ENCODE measurements around the gene NR3C2.
"Not testable (repeated sequence)": the region's sequence is repeated elsewhere in the genome, so short reads cannot be mapped to it uniquely, and the experiment has no call there.

NR3C2 gene

DNA sequence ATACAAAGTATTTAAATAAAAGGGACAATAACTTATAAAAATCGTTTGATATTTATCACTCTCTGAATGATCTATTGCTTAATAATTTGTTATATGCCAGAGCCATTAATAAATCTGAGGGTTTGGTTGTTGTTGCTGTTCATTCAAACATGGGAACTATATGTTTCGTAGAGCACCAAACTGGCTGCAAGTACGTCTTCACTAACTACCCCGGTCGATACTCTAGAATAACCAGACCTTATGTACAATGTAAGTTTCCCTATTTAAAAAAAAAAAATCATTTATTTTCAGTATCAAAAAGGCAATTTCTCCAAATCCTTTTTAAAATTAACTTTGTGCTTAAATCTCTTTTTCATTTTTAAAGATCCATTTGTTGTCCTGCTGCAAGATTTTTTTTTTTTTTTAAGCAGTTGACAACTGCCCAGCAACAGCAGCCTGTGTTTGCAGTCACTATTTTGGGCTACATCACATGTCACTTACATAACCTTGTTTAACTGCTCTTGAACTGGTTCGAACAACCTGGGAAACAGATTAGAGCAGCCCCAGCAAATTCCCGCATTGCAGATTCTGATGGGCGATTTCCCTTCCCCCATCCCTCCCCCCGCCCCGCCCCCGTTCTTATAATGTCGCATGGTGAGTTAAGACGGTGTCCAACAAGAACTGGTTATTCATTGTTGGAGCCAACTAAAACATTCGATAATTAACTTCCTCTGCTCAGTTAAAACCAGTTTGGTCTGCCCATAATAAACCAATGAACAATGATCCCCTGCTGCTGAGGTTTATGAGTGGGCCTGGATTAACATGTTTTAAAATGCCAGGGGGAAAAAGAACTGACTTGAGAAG is 238.9 kb downstream of the NR3C2 start:
- ATAC-seq: no peak
- no peak for TF ChIP-seq GLIS3 (CRISPR knock-in tag; IDR thresholded peaks at IDR 0.05)
- no peak for TF ChIP-seq TOX (CRISPR knock-in tag; IDR thresholded peaks at IDR 0.05; ENCODE audit: borderline replicate concordance)

DNA sequence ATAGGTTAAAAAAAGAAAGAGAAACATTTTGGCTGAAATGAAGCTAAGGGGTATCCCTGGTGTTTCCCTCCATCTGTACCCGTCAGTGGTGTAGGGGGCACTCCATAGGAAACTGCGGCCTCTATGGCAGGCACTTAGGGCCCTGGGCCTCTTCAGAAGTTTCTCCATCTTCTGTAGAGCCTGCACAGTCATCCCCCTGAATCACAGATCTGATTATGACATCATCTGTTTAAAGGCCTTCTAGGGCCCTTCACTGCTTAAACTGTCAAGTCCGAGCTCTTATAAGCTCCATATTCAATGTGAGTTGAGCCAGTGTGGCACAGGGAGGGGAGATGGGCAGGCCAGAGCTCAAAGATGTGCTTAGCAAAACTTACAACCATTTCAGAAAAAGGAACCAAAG is 241.3 kb downstream of the NR3C2 start:
- no peak for ATAC-seq

DNA sequence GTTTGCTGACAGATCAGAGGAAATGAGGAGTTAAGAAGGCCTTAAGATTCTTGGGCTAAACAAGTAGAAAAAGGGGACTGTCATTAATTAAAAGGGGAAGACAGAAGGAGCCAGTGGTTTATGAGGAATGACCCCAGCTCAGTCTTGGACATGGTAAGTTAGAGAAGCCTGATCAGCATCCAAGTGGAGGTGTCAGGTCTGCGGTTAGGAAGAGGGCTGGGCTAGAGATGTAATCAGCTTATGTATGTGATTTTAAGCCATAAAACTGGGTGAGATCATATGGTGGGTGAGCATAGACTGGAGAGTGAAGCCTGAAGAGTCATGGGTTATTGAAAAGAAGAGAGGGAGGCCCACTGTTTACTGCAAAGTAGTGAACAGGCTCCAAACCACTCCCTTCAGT is 246.1 kb downstream of the NR3C2 start:
- TF ChIP-seq BACH2 (CRISPR knock-in tag; IDR thresholded peaks at IDR 0.05; ENCODE audit: borderline replicate concordance) (no peak), ZNF70 (CRISPR knock-in tag; IDR thresholded peaks at IDR 0.05) (no peak), TOX (CRISPR knock-in tag; IDR thresholded peaks at IDR 0.05; ENCODE audit: borderline replicate concordance) (no peak), RARB (CRISPR knock-in tag; IDR thresholded peaks at IDR 0.05) (no peak), ISL1 (CRISPR knock-in tag; IDR thresholded peaks at IDR 0.05) (no peak)
- ATAC-seq: no peak

More for the DNA sequence above, 241.3 kb downstream of the NR3C2 start:
- TF ChIP-seq ZFP3 (CRISPR knock-in tag; IDR thresholded peaks at IDR 0.05): no peak
- no peak for TF ChIP-seq OSR1 (CRISPR knock-in tag; IDR thresholded peaks at IDR 0.05)
- no peak for TF ChIP-seq ARNTL (CRISPR knock-in tag; IDR thresholded peaks at IDR 0.05; ENCODE audit: borderline replicate concordance, low read depth)
- no peak for TF ChIP-seq PPARA (CRISPR knock-in tag; IDR thresholded peaks at IDR 0.05; ENCODE audit: borderline replicate concordance)
- no peak for TF ChIP-seq TOX (CRISPR knock-in tag; IDR thresholded peaks at IDR 0.05; ENCODE audit: borderline replicate concordance)
- TF ChIP-seq, protein P1, sequence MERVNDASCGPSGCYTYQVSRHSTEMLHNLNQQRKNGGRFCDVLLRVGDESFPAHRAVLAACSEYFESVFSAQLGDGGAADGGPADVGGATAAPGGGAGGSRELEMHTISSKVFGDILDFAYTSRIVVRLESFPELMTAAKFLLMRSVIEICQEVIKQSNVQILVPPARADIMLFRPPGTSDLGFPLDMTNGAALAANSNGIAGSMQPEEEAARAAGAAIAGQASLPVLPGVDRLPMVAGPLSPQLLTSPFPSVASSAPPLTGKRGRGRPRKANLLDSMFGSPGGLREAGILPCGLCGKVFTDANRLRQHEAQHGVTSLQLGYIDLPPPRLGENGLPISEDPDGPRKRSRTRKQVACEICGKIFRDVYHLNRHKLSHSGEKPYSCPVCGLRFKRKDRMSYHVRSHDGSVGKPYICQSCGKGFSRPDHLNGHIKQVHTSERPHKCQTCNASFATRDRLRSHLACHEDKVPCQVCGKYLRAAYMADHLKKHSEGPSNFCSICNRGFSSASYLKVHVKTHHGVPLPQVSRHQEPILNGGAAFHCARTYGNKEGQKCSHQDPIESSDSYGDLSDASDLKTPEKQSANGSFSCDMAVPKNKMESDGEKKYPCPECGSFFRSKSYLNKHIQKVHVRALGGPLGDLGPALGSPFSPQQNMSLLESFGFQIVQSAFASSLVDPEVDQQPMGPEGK (CRISPR knock-in tag; IDR thresholded peaks at IDR 0.05; ENCODE audit: borderline replicate concordance): no peak
- TF ChIP-seq ISL1 (CRISPR knock-in tag; IDR thresholded peaks at IDR 0.05): no peak
- TF ChIP-seq CSDC2 (CRISPR knock-in tag; IDR thresholded peaks at IDR 0.05): no peak
- TF ChIP-seq BACH2 (CRISPR knock-in tag; IDR thresholded peaks at IDR 0.05; ENCODE audit: borderline replicate concordance): no peak
- TF ChIP-seq ZNF70 (CRISPR knock-in tag; IDR thresholded peaks at IDR 0.05): no peak
- no peak for TF ChIP-seq RARB (CRISPR knock-in tag; IDR thresholded peaks at IDR 0.05)
- TF ChIP-seq ZC3H10 (CRISPR knock-in tag; IDR thresholded peaks at IDR 0.05): no peak
- TF ChIP-seq, protein P2, sequence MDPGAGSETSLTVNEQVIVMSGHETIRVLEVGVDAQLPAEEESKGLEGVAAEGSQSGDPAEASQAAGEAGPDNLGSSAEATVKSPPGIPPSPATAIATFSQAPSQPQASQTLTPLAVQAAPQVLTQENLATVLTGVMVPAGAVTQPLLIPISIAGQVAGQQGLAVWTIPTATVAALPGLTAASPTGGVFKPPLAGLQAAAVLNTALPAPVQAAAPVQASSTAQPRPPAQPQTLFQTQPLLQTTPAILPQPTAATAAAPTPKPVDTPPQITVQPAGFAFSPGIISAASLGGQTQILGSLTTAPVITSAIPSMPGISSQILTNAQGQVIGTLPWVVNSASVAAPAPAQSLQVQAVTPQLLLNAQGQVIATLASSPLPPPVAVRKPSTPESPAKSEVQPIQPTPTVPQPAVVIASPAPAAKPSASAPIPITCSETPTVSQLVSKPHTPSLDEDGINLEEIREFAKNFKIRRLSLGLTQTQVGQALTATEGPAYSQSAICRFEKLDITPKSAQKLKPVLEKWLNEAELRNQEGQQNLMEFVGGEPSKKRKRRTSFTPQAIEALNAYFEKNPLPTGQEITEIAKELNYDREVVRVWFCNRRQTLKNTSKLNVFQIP (CRISPR knock-in tag; IDR thresholded peaks at IDR 0.05; ENCODE audit: borderline replicate concordance, low read depth): no peak

DNA sequence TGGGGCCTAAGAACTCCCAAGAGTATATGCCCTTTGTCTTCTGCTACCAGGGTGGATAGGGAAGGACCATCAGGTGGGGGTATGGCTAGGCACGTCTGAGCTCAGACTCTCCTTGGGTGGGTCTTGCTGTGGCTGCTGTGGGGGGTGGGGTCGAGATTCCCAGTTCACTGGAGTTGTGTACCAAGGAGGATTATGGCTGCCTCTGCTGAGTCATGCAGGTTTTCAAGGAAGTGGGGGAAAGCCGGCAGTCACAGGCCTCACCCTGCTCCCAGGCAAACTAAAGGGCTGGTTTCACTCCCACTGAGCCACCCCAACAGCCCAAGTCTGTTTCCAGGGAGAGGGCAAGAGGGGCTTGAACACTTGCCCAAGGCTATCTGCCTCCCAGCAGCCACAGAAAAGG is 249.7 kb downstream of the NR3C2 start:
- ATAC-seq: no peak
- TF ChIP-seq BACH2 (CRISPR knock-in tag; IDR thresholded peaks at IDR 0.05; ENCODE audit: borderline replicate concordance) (no peak), ZFP30 (CRISPR knock-in tag; IDR thresholded peaks at IDR 0.05) (no peak), SNAI2 (CRISPR knock-in tag; IDR thresholded peaks at IDR 0.05) (no peak), TCF4 (CRISPR knock-in tag; IDR thresholded peaks at IDR 0.05; ENCODE audit: borderline replicate concordance) (no peak), ZNF8 (CRISPR knock-in tag; IDR thresholded peaks at IDR 0.05) (no peak), GLIS3 (CRISPR knock-in tag; IDR thresholded peaks at IDR 0.05) (no peak)
- TF ChIP-seq, protein P2 (CRISPR knock-in tag; IDR thresholded peaks at IDR 0.05; ENCODE audit: borderline replicate concordance, low read depth): no peak
- TF ChIP-seq, protein P3, sequence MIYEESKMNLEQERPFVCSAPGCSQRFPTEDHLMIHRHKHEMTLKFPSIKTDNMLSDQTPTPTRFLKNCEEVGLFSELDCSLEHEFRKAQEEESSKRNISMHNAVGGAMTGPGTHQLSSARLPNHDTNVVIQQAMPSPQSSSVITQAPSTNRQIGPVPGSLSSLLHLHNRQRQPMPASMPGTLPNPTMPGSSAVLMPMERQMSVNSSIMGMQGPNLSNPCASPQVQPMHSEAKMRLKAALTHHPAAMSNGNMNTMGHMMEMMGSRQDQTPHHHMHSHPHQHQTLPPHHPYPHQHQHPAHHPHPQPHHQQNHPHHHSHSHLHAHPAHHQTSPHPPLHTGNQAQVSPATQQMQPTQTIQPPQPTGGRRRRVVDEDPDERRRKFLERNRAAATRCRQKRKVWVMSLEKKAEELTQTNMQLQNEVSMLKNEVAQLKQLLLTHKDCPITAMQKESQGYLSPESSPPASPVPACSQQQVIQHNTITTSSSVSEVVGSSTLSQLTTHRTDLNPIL (CRISPR knock-in tag; IDR thresholded peaks at IDR 0.05; ENCODE audit: low read depth): no peak

DNA sequence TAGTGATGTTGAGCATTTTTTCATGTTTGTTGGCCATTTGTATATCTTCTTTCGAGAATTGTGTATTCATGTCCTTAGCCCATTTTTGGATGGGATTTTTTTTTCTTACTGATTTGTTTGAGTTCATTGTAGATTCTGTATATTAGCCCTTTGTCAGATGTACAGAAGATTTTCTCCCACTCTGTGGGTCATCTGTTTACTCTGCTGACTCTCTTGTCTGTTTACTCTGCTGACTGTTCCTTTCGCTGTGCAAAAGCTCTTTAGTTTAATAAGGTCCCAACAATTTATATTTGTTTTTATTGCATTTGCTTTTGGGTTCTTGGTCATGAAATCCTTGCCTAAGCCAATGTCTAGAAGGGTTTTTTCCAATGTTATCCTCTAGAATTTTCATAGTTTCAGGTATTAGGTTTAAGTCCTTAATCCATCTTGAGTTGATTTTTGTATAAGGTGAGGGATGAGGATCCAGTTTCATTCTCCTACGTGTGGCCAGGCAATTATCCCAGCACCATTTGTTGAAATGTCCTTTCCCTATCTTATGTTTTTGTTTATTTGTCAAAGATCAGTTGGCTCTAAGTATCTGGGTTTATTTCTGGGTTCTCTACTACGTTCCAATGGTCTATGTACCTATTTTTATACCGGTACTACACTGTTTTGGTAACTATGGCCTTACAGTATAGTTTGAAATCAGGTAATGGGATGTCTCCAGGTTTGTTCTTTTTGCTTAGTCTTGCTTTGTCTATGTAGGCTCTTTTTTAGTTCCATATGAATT is 254.6 kb downstream of the NR3C2 start:
- not testable (repeated sequence) for ATAC-seq
